CD14-positive monocyte (primary cell): Measurements from ENCODE around the gene SCN4B. TPM values are rescaled to one million over a fixed set of nuclear protein-coding genes. Genes with fewer than 3 reads are reported as not detected.

ENCODE experiments used
- DNase-seq, 3 donors: peaks; one replicate each; pipeline ENCODE4 v3.0.0-alpha.2; 2011 to 2022
- H2AFZ ChIP-seq: 2 replicates; pipeline ENCODE4 v1.6.0; 2012; ENCODE audit warnings: mild to moderate bottlenecking, low read depth, low read length, inconsistent platforms; ENCODE audit not compliant: insufficient read depth, poor library complexity, severe bottlenecking
- H3K27ac ChIP-seq, 2 donors: 1 replicate in 1 of 2; 2 replicates in 1 of 2; pipeline ENCODE4 v1.5.1; 2012 to 2013; ENCODE audit warnings: low read length in 2 of 2, control low read depth in 1 of 2, inconsistent platforms in 1 of 2, low read depth in 1 of 2, mild to moderate bottlenecking in 1 of 2
- H3K27me3 ChIP-seq, 2 donors: one replicate each; pipeline versions ENCODE4 v1.6.0 to v1.6.1; 2011 to 2013; ENCODE audit warnings: low read length in 2 of 2; ENCODE audit not compliant: control insufficient read depth in 2 of 2, insufficient read depth in 2 of 2
- H3K36me3 ChIP-seq, 2 donors: replicated peaks in 1 of 2; 1 replicate in 1 of 2; 2 replicates in 1 of 2; pipeline versions ENCODE4 v1.5.1 to v1.6.1; 2012 to 2013; ENCODE audit warnings: low read length in 2 of 2, control low read depth in 1 of 2, inconsistent platforms in 1 of 2, mild to moderate bottlenecking in 1 of 2; ENCODE audit not compliant: insufficient read depth in 2 of 2, control insufficient read depth in 1 of 2
- H3K4me1 ChIP-seq, 2 donors: 1 replicate in 1 of 2; 2 replicates in 1 of 2; pipeline versions ENCODE4 v1.5.1 to v1.6.1; 2012 to 2013; ENCODE audit warnings: low read length in 2 of 2, control low read depth in 1 of 2, inconsistent platforms in 1 of 2, mild to moderate bottlenecking in 1 of 2, moderate library complexity in 1 of 2; ENCODE audit not compliant: insufficient read depth in 2 of 2, control insufficient read depth in 1 of 2
- H3K4me2 ChIP-seq: replicated peaks from 2 replicates; pipeline ENCODE3; 2012; ENCODE audit warnings: low read length, moderate library complexity, mild to moderate bottlenecking; ENCODE audit not compliant: poor library complexity, severe bottlenecking; ENCODE audit errors: extremely low read depth
- H3K4me3 ChIP-seq, 3 experiments: fragments of 200-600 bp in 1 of 3; sonication (generic) in 1 of 3; replicated peaks in 1 of 3; 1 replicate in 2 of 3; 2 replicates in 1 of 3; pipeline ENCODE4 v1.5.1; 2011 to 2013; ENCODE audit warnings: low read length in 3 of 3, mild to moderate bottlenecking in 3 of 3, control low read depth in 2 of 3, low read depth in 2 of 3, inconsistent platforms in 1 of 3, moderate library complexity in 1 of 3
- H3K79me2 ChIP-seq: 2 replicates; pipeline ENCODE4 v1.6.0; 2012; ENCODE audit warnings: mild to moderate bottlenecking, control low read depth, inconsistent platforms, low read length, moderate library complexity; ENCODE audit not compliant: insufficient read depth
- H3K9ac ChIP-seq: 2 replicates; pipeline ENCODE4 v1.6.0; 2017; ENCODE audit warnings: low read length, mild to moderate bottlenecking; ENCODE audit not compliant: insufficient read depth, poor library complexity, severe bottlenecking
- H3K9me3 ChIP-seq, 2 donors: replicated peaks in 1 of 2; 1 replicate in 1 of 2; 2 replicates in 1 of 2; pipeline versions ENCODE4 v1.5.1 to v1.6.1; 2012 to 2013; ENCODE audit warnings: low read length in 2 of 2, control low read depth in 1 of 2; ENCODE audit not compliant: control insufficient read depth in 1 of 2, insufficient read depth in 1 of 2
- H4K20me1 ChIP-seq: 2 replicates; pipeline ENCODE4 v1.6.0; 2012; ENCODE audit warnings: mild to moderate bottlenecking, low read length, control low read depth, moderate library complexity; ENCODE audit not compliant: insufficient read depth
- H3K27ac Mint-ChIP-seq, 7 donors: one replicate each; pipeline ENCODE4 v1.8.0; 2020; ENCODE audit warnings: mild to moderate bottlenecking in 7 of 7, mixed read lengths in 7 of 7, moderate library complexity in 6 of 7, inconsistent platforms in 2 of 7
- H3K27me3 Mint-ChIP-seq, 3 donors: one replicate each; pipeline ENCODE4 v1.8.0; 2021 to 2022; ENCODE audit warnings: low read depth in 3 of 3, mild to moderate bottlenecking in 3 of 3, mixed read lengths in 3 of 3, moderate library complexity in 3 of 3, inconsistent platforms in 1 of 3
- H3K36me3 Mint-ChIP-seq, 2 donors: one replicate each; pipeline ENCODE4 v1.8.0; 2020; ENCODE audit warnings: mixed read lengths in 2 of 2, inconsistent platforms in 1 of 2, mild to moderate bottlenecking in 1 of 2
- H3K4me1 Mint-ChIP-seq: one replicate; pipeline ENCODE4 v1.8.0; 2020; ENCODE audit warnings: mild to moderate bottlenecking, mixed read lengths
- H3K4me3 Mint-ChIP-seq, 2 donors: one replicate each; pipeline ENCODE4 v1.8.0; 2020; ENCODE audit warnings: mild to moderate bottlenecking in 2 of 2, mixed read lengths in 2 of 2, moderate library complexity in 1 of 2
- H3K9me3 Mint-ChIP-seq, 7 donors: one replicate each; pipeline ENCODE4 v1.8.0; 2020 to 2022; ENCODE audit warnings: mixed read lengths in 7 of 7, mild to moderate bottlenecking in 6 of 7, moderate library complexity in 6 of 7, inconsistent platforms in 2 of 7
- CTCF ChIP-seq: fragments of 200-600 bp; IDR thresholded peaks from one replicate; pipeline ENCODE4 v1.8.0; 2022; ENCODE audit warnings: antibody characterized with exemption, mild to moderate bottlenecking
- WGBS: methylation state at CpG from one replicate; pipeline ENCODE4 v1.1.5; 2013; ENCODE audit warnings: missing lambda C conversion rate; ENCODE audit not compliant: insufficient coverage; 5-methylcytosine and 5-hydroxymethylcytosine counted together
- intact Hi-C, 2 donors: fragments of 100-400 bp; cut with micrococcal nuclease; formaldehyde crosslinking; loops; one replicate each; pipeline versions ENCODE4 v1.15.0 to v1.15.1; 2023
- polyA plus RNA-seq, 3 donors: library from polyadenylated mRNA; depleted of rRNA in 1 of 3; unstranded in 2 of 3; stranded (reverse) in 1 of 3; fragments of 300-500 nt in 2 of 3; fragments of >200 nt in 1 of 3; fragmentation: Illumina TruSeq in 2 of 3; gene quantifications; 1 replicate in 2 of 3; 2 replicates in 1 of 3; pipeline ENCODE4 v1.2.3, GENCODE V29; 2012 to 2021

SCN4B gene
- polyA plus RNA-seq, 3 donors, result 0.76 TPM; not detected in 2

- H3K36me3 Mint-ChIP-seq, result peaks cover 31 to 34% of the 10 kb centered on the region in 2 donors
- Histone ChIP-seq H4K20me1 (peaks cover 63% of the 10 kb centered on the region), H3K79me2 (peaks cover 25% of the 10 kb centered on the region), H3K4me1 (peaks cover 22 to 27% of the 10 kb centered on the region in 2 donors), H3K4me3 (no peak overlapping the region), H3K27me3 (no peaks in the 10 kb centered on the region), H3K27ac (peak overlapping the region in 1 of 2 donors; percentile 56), H3K9ac (no peak overlapping the region), H3K9me3 (no peaks in the 10 kb centered on the region), H2AFZ (no peak overlapping the region), H3K4me2 (no peak overlapping the region), H3K36me3 (peaks cover 94 to 98% of the 10 kb centered on the region in 2 donors)
- H3K4me1 Mint-ChIP-seq, result peaks cover 28% of the 10 kb centered on the region
- TF ChIP-seq CTCF, result no peak
- intact Hi-C loops, result loop anchor here in 1 of 2 donors (10.0 kb wide), 1 partner anchor 284 kb away; no protein-coding TSS in a partner anchor
- DNase-seq, result no peak
- WGBS, result 90% methylated on average over 4 of the region's 9 CpGs
- H3K9me3 Mint-ChIP-seq, result no peaks in the 10 kb centered on the region
- peak overlapping the region in 1 of 7 donors; percentile 33 for H3K27ac Mint-ChIP-seq
- no peaks in the 10 kb centered on the region for H3K27me3 Mint-ChIP-seq
- H3K4me3 Mint-ChIP-seq, result no peak overlapping the region
Observed at GRCh38 chr11:118200901-118201680, 48.5 kb upstream of the SCN4B start.

- H3K36me3 Mint-ChIP-seq, result peaks cover 35 to 40% of the 10 kb centered on the region in 2 donors
- Histone ChIP-seq H4K20me1 (peaks cover 65% of the 10 kb centered on the region), H3K36me3 (peaks cover 93 to 98% of the 10 kb centered on the region in 2 donors), H3K4me2 (no peak overlapping the region), H3K27me3 (no peaks in the 10 kb centered on the region), H3K4me3 (no peak overlapping the region), H3K4me1 (peaks cover 16 to 21% of the 10 kb centered on the region in 2 donors), H3K79me2 (peaks cover 22% of the 10 kb centered on the region), H3K9ac (no peak overlapping the region), H3K27ac (peak overlapping the region; percentile 12 to 36), H3K9me3 (no peaks in the 10 kb centered on the region), H2AFZ (no peak overlapping the region)
- no CpG with 5 or more reads among the region's 5 CpGs for WGBS
- intact Hi-C loops, result loop anchor here in 1 of 2 donors (10.0 kb wide), 1 partner anchor 284 kb away; no protein-coding TSS in a partner anchor
- DNase-seq, result no peak
- H3K4me3 Mint-ChIP-seq, result no peak overlapping the region
- H3K4me1 Mint-ChIP-seq, result peaks cover 22% of the 10 kb centered on the region
- peak overlapping the region in 5 of 7 donors; percentile 21 to 82 (median 37) for H3K27ac Mint-ChIP-seq
- TF ChIP-seq CTCF, result no peak
- no peaks in the 10 kb centered on the region for H3K9me3 Mint-ChIP-seq
- H3K27me3 Mint-ChIP-seq, result no peaks in the 10 kb centered on the region
Observed at GRCh38 chr11:118200497-118200896, 47.9 kb upstream of the SCN4B start.
